ENCODE results near the gene NIPBL.
"Not testable (repeated sequence)": the region's sequence is repeated elsewhere in the genome, so short reads cannot be mapped to it uniquely, and the experiment has no call there.

Gene NIPBL

DNA sequence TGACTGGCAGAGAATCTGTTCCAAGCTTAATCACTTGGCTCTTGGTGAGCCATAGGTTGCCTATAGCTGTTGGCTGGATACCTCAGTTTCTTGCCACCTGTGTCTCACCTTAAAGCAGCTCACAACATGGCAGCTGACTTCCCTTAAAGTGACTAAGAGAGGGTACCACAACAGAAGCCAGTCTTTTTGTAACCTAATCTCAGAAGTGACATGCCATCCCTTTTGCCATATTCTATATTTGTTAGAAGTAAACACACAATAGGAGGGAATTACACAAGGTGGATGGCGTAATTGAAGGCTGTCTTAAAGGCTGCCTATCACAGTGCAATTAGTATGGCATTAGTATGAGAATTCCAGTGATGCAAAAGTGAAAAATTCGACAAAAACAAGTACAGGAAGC is 28.1 kb downstream of the NIPBL start:
- DNase-seq = no peak

GRCh38 chr5:36908544-36909260 is 32.1 kb downstream of the NIPBL start:
- DNase-seq = no peak

DNA sequence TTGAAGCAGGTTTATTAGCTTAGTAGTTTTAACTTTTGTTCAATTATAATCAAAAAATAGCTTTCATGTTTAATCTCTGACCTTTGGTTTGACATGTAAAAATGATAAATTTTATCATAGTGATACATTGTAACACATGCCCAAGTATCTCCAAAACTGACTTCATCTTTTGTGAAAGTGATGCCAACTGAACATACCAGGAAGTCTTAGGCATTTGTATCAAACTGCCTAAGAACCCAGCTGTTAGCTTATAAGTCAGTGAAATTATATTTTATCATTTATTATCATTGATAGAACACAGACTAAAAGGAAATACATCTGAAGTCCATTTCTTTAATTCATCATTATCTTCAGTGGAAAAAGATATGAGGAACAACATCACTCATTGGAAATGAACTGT is 39.1 kb downstream of the NIPBL start:
- DNase-seq = peak; percentile 21

- not testable (repeated sequence) for DNase-seq
Observed at GRCh38 chr5:36916614-36917013, 40.0 kb downstream of the NIPBL start.

- DNase-seq = not testable (repeated sequence)
Observed at GRCh38 chr5:36917358-36917757, 40.8 kb downstream of the NIPBL start.

GRCh38 chr5:36919238-36919637 is 42.7 kb downstream of the NIPBL start:
- no peak for DNase-seq

GRCh38 chr5:36919650-36920049 is 43.1 kb downstream of the NIPBL start:
- no peak for DNase-seq

- DNase-seq = peak; percentile 81
Observed at GRCh38 chr5:36928947-36929346, 52.4 kb downstream of the NIPBL start.

DNA sequence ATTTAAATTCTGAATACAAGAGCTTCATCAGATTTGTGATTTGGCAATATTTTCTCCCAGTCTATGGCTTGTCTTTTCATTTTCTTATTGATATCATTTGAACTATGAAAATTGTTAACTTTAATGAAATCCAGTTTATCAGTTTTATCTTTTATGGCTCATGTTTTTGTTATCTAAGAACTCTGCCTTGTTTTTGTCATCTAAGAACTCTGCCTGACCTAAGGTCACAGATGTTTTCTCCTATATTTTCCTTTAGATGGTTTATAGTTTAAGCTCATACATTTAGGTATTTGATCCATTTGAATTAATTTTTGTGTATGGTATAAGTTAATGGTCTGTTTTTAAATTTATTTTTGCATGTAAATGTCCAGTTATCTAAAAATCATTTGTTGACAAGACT is 52.9 kb downstream of the NIPBL start:
- no peak for DNase-seq

DNA sequence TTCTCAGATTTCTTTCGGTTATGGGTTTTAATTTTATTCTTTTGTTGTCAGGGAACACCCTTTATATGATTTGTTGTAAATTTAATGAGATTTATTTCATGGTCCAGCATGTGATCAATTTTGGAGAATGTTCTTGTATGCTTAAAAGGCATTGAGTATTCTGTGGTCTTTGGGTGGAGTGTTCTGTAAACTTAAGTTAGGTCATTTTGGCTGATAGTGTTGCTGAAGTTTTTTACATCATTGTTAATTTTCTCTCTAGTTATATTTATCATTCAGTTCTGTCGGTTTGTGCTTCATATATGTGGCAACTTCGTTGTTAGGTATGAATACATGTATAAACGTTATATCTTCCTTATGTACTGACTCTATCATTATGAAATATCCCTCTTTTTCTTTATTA is 55.5 kb downstream of the NIPBL start:
- DNase-seq = no peak

- no peak for DNase-seq
Observed at GRCh38 chr5:36932699-36933098, 56.1 kb downstream of the NIPBL start.

DNA sequence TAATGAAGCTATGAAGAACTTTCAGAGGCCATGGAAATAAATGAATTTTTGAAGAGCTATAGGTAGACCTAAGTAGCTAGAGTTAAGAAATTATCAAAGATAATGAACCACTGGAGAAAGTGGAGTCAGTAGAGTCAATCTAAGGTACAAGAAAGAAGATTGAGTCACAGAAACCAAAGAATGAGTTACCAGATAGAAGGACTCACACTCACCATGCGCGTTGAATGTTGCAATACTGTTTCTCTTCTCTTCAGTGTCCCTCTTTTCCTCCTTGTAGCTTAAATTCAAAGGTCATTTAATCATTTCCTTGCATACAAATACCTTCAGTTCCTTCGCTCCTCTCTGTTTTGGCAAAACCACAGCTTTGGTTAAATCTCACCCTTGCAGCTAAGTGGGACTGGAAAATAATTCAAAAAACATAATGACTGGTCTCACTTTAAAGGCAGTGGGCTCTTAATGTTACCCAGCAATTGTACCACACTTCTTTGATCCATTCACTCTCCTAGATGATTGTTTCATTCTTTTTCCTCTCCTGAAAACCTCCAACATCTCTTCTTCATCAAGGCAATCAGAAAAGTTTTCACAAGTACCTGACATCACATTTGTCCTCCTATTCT is 58.3 kb downstream of the NIPBL start:
- no peak for DNase-seq

DNA sequence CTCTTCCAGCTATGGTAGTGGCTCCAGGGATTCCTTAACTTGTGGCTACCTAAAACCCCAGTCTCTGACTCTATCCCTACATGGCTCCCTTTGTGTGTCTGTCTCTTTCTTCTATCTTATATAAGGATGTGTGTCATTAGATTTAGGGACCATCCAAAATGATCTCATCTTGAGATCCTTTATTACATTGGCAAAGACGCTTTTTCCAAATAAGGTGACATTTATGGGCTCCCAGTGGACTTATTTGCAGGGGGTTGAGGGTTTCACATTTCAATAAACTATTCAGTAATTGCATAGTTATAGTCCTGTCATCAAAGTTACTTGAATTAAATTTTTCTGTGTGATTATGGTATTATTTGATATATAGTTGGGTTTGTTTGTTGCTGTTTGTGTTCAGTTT is 59.2 kb downstream of the NIPBL start:
- no peak for DNase-seq

GRCh38 chr5:36936309-36936708 is 59.7 kb downstream of the NIPBL start:
- no peak for DNase-seq

DNA sequence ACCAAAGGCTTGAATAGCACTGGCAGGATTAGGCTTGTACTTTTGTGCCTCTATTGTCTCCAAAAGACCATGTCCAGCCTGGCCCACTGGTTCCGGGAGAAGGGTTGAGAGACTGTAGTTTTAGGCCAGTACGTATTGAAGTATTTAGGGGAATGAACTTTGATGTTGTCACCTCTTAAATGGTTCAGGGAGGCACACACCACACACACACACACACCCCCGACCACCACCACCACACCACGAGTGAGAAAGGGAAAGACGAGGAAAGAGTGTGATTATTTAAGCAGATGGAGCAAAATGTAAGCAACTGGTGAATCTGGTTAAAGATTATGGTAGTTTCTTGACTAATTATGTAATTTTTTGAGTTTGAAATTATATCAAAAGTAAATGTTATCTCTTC is 61.6 kb downstream of the NIPBL start:
- DNase-seq = no peak

DNA sequence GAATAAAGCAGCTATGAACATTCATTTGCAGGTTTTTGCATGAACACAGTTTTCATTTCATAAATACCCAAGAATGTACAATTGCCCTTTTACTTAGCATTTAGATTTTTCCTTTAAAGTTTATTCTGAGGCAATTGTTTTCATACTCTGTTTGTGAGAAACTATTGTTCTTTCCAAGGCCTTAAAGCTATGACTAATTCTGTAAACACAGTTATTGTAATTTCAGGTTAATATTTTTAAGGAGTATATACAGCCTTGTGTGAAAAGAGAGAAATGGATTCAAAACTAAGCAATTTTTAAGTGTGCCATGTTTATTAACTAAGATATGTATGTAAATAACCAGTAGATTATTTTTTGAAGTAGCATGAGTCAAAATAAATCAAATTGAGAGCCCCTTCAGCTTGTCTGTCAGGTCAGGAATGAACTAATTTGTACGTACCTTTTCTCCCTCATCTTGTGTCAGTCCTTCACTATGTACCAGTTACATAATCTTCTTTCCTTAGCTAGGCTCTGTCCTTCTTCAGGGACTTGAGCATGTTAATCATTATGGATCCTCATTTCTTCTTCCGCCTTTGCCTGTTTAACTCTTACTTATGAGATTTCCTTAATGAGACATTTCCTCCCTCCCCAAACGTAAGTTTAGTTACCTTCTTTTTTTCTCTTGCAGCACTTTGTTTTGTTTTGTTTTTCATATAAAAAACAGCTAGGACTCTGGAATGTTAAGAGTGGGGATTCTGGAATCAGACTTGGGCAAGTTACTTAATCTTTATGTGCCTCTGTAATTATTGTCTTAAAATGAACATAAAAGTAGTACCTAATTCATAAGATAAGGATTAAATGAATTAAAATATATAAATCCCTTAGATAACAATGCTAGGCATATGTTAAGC is 63.6 kb downstream of the NIPBL start:
- DNase-seq = no peak

GRCh38 chr5:36943584-36943983 is 67.0 kb downstream of the NIPBL start:
- DNase-seq = no peak

DNA sequence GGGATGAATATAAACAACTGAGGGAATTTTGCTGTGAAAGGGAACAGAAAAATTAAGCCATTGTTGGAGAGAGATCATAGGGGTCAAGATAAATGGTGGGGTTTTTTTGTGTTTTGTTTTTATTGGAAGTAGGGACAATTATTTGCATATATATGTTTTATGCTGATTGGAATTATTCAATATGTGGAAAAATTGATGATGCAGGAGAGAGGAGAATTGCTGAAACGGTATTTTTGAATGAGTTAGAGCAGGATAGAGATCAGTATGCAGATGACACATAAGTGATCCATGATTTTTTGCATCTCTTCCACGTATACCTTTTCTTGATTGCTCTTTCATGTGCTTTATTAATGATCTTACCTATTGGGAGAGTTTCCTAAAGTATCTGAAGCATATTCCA is 67.5 kb downstream of the NIPBL start:
- no peak for DNase-seq

GRCh38 chr5:36944607-36945225 is 68.1 kb downstream of the NIPBL start:
- DNase-seq = peak; percentile 64

DNA sequence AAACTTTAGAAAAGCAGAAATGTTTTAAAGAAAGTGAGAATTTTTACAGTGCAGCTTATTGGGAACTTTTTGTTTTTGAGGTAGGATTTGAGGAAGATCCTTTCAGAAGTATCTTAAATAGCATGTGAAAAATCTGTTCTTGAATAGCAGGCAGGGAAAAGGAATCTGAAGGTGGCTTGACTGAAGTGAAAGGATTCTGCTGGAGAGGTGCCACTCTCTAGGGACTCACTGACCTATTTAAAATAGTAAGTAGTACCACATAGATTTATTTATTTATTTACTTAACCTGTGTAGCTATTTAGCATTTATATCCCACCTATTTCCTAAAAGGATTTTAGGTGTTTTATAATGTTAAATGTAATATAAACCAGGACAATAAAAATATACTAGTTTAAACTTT is 69.1 kb downstream of the NIPBL start:
- no peak for DNase-seq

- DNase-seq = no peak
Observed at GRCh38 chr5:36946101-36946500, 69.5 kb downstream of the NIPBL start.

GRCh38 chr5:36948041-36948440 is 71.5 kb downstream of the NIPBL start:
- peak; percentile 88 for DNase-seq

- no peak for DNase-seq
Observed at GRCh38 chr5:36948650-36949049, 72.1 kb downstream of the NIPBL start.

Data from EL (cell line).